K562 (cell line): ENCODE measurements around the gene PHACTR3. TPM values are rescaled to one million over a fixed set of nuclear protein-coding genes. Genes with fewer than 3 reads are reported as not detected.

ENCODE experiments used
- HDGF ChIP-seq: fragments of 450-650 bp; IDR thresholded peaks from 2 replicates; pipeline ENCODE4 v1.6.1; 2016
- HNRNPH1 ChIP-seq: fragments of 200-400 bp; formaldehyde crosslinking; optimal IDR thresholded peaks from 2 replicates; pipeline ENCODE3; 2017; ENCODE audit warnings: low read depth, mild to moderate bottlenecking, low read length, moderate library complexity
- PHF8 ChIP-seq: fragments of 200-600 bp; sonication (generic); IDR thresholded peaks from 2 replicates; pipeline ENCODE4 v1.6.1; 2012; ENCODE audit warnings: mixed run types, mild to moderate bottlenecking, inconsistent platforms, low read length, moderate library complexity, borderline replicate concordance
- SAFB2 ChIP-seq: fragments of 200-400 bp; formaldehyde crosslinking; IDR thresholded peaks from 2 replicates; pipeline ENCODE4 v1.6.1; 2018; ENCODE audit warnings: borderline replicate concordance, low read length, low read depth, moderate library complexity; ENCODE audit not compliant: severe bottlenecking
- ZC3H8 ChIP-seq: fragments of 450-650 bp; IDR thresholded peaks from 2 replicates; pipeline ENCODE4 v1.6.1; 2017
- polyA plus RNA-seq, 8 experiments: library from polyadenylated mRNA; depleted of rRNA in 4 of 8; stranded (reverse) in 5 of 8; unstranded in 3 of 8; fragments of >200 nt; fragmentation: Nextera tagmentation in 2 of 8; fragmentation: Illumina TruSeq in 1 of 8; extraction: Ambion mirVana in 2 of 8; extraction: Trizol in 1 of 8; gene quantifications; 2 replicates each; pipeline versions ENCODE4 v1.2.1 to v1.2.3, GENCODE V29; 2011 to 2014; ENCODE audit warnings: inconsistent platforms in 1 of 8, missing spikeins in 1 of 8
- total RNA-seq, 7 experiments: library from RNA; depleted of rRNA in 6 of 7; stranded (reverse); fragments of >200 nt in 6 of 7; fragmentation: Illumina TruSeq in 2 of 7; extraction: Trizol in 2 of 7; gene quantifications; 2 replicates each; pipeline versions ENCODE4 v1.2.1 to v1.2.3, GENCODE V29; 2011 to 2021; ENCODE audit warnings: low replicate concordance in 1 of 7
- TF ChIP-seq, protein P1 (sequence below), 2 experiments: fragments of 450-650 bp in 1 of 2; sonication (generic) in 1 of 2; formaldehyde crosslinking in 1 of 2; IDR thresholded peaks; 2 replicates each; pipeline versions ENCODE4 v1.7.1 to v1.9.0; 2016 to 2022; ENCODE audit warnings: inconsistent platforms in 1 of 2, mild to moderate bottlenecking in 1 of 2, missing genetic modification reagents in 1 of 2

The PHACTR3 gene
- total and polyA plus RNA-seq, 9 of the 15 experiments (the other 6 are each of a cell fraction or from before 2014, with no cell fraction given), result not detected

DNA sequence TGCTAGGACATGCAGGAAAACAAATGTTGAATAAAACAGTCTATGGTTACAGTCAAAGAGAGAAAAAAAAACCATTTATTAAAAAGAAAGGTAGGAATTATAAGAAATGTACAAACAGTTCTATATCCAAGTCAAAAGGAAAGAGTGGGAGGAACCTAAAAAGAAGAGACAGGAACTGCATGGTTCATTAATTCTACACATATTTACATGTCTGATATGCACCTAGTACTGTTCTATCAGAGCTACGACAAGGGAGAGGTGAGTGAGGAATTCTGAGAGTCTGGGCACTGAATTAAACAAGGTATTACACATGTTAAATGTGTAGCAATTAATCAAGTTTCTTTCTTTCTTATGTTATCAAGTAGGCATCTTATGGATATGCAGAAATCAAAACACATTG, 287.2 kb downstream of the PHACTR3 start (continued):
- TF ChIP-seq, protein P1, sequence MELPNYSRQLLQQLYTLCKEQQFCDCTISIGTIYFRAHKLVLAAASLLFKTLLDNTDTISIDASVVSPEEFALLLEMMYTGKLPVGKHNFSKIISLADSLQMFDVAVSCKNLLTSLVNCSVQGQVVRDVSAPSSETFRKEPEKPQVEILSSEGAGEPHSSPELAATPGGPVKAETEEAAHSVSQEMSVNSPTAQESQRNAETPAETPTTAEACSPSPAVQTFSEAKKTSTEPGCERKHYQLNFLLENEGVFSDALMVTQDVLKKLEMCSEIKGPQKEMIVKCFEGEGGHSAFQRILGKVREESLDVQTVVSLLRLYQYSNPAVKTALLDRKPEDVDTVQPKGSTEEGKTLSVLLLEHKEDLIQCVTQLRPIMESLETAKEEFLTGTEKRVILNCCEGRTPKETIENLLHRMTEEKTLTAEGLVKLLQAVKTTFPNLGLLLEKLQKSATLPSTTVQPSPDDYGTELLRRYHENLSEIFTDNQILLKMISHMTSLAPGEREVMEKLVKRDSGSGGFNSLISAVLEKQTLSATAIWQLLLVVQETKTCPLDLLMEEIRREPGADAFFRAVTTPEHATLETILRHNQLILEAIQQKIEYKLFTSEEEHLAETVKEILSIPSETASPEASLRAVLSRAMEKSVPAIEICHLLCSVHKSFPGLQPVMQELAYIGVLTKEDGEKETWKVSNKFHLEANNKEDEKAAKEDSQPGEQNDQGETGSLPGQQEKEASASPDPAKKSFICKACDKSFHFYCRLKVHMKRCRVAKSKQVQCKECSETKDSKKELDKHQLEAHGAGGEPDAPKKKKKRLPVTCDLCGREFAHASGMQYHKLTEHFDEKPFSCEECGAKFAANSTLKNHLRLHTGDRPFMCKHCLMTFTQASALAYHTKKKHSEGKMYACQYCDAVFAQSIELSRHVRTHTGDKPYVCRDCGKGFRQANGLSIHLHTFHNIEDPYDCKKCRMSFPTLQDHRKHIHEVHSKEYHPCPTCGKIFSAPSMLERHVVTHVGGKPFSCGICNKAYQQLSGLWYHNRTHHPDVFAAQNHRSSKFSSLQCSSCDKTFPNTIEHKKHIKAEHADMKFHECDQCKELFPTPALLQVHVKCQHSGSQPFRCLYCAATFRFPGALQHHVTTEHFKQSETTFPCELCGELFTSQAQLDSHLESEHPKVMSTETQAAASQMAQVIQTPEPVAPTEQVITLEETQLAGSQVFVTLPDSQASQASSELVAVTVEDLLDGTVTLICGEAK (IDR thresholded peaks at IDR 0.05), result no peak
- TF ChIP-seq, protein P1 (CRISPR knock-in tag; IDR thresholded peaks at IDR 0.05), result no peak
- TF ChIP-seq ZC3H8 (no peak), HNRNPH1 (no peak), PHF8 (no peak), SAFB2 (no peak), HDGF (no peak)
